HT1080 (cell line): ENCODE measurements around the gene LINGO1. TPM values are rescaled to one million over a fixed set of nuclear protein-coding genes. Genes with fewer than 3 reads are reported as not detected.

Experiments used
- DNase-seq: peaks from one replicate; pipeline ENCODE4 v3.0.0-alpha.2; 2015; ENCODE audit warnings: low read depth
- total RNA-seq: library from RNA; depleted of rRNA; stranded (reverse); fragments of >200 nt; shearing (Covaris generic); gene quantifications from 2 replicates; pipeline ENCODE4 v1.2.3, GENCODE V29; 2014; rRNA removed

Gene LINGO1
- total RNA-seq, 1 experiment from 2014 or later = 0.56 TPM

DNA sequence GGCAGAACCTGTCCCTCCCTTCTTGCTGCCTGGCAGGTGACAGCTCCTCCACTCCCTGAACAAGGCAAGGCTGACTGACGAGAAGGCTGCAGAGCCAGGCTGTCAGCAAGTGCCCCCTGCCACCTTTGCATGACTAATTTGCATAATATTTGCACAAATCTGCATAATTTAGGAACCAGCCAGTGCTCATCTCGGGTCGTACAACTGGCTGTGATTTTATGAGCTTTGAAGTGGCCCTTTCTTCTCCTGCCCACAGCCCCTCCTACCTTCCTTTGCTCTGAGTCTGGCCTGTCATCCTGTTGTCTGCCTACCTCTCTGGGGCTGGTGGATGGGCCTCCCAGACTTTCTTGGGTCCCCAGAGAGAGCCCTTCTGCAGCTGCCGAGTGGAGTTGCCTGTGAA lies 58.9 kb downstream of the LINGO1 start:
- DNase-seq = no peak

DNA sequence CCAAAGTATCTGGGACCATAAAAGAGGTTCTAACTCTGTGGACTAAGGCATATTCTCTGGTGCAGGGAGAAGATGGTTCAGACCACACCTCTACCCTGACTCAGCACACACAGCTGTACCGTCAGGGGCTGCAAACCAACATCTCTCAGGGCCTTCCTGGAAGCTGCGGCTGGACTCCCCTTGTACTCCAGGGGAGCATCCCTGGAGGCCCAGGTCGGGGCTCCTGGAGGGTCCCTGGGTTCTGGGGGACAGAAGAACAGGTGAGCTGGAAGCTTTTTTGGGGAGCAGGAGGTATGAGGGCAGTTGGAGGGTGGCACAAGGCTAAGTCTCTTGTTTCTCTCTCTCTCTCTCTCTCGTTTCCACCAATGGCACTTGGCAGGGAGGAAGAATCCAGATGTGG lies 60.5 kb downstream of the LINGO1 start:
- no peak for DNase-seq

DNA sequence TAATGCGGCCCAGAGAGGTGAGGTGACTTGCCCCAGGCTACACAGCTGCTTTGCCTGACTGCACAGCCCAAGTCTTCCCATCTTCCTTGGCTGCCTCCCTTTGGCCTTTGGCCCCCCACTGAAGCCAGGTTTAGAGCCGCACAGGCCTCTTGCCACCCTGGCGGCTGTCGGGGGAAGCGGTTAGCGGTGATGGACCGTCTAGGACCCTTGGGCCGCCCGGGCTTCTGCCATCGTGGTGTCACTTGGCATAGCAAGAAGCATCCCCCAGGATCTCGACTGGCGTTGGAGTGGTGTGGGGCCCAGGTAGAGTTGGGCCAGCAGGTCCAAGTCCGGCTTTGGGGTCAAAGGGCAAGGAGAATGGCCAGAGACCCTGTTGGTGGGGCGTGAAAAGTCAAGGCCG lies 61.0 kb downstream of the LINGO1 start:
- DNase-seq = no peak

DNA sequence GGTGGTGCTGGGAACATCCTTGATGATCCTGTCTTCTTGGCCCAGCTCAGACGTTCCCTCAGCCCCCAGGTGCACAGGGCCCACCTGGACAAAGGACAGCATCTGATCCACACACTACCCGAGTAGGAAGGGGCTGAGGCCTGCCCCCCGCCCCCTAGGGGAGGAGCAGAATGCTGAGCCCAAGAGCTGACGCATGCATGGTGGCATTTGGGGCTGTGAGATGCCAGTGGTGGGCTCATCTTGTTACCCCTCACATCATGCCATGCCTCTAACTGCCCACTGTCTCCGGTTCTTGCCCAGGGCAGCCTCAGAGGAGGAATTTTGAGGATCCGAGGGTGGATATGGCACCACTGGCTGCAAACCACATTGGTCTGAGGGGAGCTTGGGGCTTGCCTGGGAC lies 61.5 kb downstream of the LINGO1 start:
- DNase-seq = no peak

DNA sequence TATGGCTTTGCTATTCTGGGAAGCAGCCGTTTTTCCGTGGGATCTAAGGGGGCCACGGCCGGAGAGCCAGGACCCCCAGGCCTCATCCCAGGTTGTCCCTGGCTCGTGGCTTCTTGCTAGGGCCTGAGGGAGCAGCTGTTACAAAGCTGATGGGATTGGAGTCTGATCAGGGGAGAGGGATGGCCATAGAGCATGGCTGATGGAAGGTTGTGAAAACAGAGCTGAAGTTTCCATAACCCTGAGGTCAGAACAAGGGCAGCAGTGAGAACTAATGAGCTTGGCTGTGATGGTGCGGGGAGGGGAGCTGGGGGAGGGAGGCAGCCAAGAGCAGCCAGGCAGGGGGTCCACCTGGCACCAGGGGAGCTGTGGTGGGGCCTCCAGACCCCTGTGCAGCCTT lies 63.0 kb downstream of the LINGO1 start:
- DNase-seq = no peak

DNA sequence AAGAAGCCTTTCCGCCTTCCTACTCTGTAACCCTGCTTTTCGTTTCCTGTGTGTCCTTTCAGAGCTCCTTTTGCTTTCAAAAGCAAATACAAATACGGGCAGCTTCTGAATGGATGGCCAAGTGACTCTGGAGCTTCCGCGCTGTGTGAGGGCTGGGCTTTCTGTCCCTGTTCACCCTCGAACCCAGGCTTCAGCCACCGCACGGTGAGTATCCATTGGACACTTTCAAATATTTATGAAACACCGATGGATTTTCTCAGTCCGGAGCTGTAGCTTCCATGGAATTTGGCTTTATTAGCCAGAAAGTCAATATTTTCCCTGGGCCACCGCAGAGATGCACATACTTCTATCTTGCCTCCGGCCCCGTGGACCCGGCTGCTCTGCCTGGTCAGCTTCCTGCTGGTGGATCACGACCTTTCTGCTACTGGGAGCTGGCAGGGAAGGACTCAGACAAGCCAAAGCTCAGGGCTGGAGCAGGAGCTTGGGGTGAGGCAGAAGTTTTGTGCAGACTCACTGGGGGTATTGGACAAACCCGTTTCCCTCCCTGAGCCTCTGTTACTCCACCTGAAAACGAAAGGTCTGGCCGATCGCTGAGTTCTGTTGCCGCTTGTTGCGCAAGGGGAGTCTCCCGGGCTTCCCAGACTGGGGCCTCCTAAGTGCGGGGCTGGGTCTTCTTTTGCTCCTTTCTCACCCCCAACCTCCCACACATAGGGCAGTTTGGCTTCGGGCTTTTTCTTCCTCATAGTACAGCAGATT lies 63.6 kb downstream of the LINGO1 start:
- no peak for DNase-seq

DNA sequence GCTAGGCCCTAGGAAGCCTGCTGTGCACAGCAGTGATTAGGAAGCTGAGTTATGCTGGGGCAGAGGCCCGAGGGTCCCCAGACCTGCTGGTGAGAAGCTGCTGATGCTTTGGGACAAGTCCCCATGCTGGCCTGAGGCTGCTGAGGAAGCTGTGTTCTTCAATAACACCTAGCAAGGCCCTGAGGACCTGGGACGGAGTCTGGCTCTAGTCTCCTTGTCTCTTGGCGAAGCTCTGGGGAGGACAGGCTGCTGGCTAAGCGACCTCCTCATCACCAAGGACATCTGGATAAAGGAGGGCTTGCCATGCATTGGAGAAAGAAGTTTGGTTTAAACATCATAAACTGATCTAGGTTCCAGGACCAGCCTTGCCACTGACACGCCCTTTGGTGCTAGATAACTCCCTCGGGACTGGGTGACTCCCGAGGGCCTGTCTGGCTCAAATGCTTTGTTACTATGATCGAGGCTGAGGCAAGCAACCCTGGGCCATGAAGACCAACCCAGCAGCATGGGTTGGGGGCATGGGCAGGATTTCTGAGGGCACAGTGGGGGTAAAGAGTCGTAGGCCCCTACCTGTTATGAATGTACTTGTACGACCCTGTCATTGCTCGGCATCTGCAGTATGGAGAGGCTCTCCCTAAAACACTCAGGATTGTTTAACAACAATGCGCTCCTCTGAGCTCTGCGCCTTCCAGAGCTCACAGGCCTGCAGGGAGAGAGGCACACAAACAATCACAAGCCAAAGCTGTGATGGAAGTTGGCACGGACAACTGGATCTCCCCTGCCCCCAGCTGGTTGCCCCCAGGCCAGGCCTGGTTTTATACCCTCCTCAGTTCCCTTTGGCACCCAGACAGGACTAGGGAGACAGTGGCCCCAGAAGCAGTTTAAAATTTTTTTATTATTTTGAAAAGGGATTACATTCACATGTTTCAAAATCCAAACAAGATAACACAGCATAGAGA lies 64.4 kb downstream of the LINGO1 start:
- no peak for DNase-seq

DNA sequence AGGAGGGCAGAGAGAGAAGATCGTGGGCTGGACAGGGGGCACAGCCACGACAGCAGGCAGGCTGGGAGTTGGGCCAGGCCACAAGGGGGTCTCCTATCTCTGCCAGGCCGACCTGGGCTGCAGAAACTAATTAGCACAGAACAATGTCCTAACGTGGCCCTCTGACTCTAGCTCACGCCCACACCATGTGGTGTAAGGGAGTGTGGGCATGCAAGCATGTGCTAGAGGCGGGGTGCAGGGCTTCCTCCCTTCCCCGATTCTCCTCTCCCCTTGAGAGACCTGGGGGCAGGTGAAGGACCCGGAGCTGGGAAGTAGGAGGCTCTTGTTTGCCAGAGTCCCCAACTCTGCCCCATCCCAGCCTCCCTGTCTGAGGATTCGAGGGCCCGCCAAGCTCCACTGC lies 65.5 kb downstream of the LINGO1 start:
- no peak for DNase-seq

DNA sequence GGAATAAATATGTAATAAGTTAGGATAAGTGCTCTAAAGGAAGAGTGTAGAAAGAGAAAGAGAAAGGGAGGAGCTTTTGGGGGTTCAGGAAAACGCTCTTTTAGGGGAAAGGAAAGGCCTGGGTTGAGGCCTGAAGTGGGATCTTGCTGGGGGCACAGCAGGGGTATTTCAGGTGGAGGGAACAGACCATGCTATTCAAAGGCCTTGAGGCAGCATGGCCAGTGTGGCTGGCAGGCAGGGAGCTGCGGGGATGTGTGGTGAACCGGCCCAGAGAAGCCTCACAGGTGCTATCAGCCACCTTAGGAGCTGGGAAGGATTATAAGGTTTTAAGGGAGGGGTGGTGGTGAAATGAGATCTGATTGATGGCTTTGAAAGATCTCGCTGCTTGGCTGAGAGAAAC lies 66.6 kb downstream of the LINGO1 start:
- no peak for DNase-seq

DNA sequence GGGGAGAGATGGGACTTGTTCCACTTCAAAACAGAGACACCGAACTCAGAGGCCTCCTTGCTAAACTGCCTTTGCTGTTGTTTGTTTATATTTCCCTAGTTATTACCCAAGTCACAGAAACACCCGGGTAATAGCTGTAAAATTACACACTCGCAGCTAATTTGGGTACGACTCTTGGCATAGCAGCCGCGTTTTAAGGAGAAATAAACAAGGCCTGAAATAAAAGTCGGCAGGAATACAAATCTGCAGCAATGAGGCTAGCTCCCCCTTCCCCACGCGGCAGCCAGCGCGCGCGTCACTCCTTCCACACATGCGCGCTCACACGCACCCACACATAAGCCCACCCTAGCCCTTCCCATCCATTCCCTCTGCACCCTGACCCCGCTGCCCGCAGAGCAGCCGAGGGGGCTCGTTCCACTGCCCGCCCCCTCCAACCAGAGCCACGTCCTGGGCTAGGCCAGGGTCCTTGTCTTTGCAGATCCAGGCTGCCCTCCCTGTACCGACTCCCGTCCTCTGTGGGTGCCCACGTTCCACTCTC lies 67.3 kb downstream of the LINGO1 start:
- DNase-seq = no peak

DNA sequence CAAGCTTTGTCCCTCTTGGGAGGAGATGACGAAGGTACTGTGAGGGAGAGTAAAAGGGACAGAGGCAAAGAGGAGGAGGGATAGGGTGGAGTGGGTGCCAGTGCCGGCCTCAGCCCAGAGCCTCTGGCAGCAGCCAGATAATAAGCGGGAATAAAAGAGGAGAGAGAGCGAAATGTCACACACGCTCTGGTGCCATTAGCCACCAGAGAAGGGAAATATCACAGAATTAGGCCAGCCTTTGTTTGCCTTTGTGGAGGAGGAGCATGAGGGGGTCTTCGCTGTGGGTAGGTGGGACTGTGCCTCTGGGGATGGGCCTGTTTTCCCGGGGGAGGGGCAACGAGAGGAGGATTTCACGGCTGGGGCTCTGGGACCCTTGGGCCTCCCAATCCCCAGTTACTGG lies 67.8 kb downstream of the LINGO1 start:
- DNase-seq = no peak

DNA sequence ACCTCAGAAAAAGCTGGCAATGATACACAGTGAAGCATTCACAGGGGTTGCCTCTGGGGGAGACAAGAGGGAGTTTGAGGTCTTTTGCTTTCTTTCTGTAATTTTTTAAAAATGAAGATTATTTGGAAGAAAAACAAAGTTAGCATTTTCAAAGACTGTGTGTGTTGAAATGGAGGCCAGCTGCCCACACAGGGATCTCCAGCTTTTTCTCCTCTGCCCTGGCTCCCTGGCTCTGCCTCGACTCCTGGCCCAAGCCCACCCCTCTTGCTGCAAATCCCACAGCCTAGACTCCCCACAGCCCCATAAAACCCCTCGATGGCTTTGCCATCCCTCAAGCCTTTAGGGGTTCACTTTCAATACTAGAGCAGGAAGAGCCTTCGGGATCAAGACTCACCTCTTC lies 68.4 kb downstream of the LINGO1 start:
- DNase-seq = no peak

DNA sequence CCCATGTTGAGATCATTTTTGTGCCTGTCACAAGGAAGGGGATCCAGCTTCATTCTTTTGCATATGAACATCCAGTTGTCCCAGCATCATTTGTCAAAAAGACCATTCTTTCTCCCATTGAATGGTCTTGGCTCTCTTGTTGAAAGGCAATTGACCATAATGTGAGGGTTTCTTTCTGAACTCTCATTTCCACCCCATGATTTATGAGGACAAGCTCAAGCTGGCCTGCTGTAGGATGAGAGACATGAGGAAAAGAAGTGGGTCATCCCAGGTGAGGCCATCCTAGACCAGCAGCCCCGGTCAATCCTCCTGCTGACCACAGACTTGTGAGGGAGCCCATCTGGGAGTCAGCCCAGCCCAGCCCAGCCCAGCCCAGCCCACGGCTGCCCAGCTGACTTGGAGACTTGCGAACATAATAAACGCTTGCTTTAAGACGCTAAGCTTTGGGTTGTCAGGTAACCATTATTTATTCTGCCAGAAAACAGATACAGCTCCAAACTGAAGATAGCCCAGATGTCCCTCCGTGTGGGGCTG lies 69.0 kb downstream of the LINGO1 start:
- no peak for DNase-seq

Other genes with a start within 250 kb of the LINGO1 start
- gene PEAK1, start 212.8 kb downstream of the LINGO1 start, total RNA-seq = 14.0 and 16.5 TPM in 2 replicates
- gene HMG20A, start 212.0 kb downstream of the LINGO1 start, total RNA-seq = 27.7 and 34.1 TPM in 2 replicates